Stimulated activated CD4-positive, alpha-beta T cell treated with anti-CD3 and anti-CD28 coated beads, TNF-alpha, amount 100 ng/mL, for 48 hours (primary cell): ENCODE results near the gene GNB4.

ENCODE experiments used
- DNase-seq, 3 donors: peaks; one replicate each; pipeline ENCODE4 v3.0.0-alpha.2; 2020; ENCODE audit warnings: low read depth in 3 of 3

Gene GNB4

DNA sequence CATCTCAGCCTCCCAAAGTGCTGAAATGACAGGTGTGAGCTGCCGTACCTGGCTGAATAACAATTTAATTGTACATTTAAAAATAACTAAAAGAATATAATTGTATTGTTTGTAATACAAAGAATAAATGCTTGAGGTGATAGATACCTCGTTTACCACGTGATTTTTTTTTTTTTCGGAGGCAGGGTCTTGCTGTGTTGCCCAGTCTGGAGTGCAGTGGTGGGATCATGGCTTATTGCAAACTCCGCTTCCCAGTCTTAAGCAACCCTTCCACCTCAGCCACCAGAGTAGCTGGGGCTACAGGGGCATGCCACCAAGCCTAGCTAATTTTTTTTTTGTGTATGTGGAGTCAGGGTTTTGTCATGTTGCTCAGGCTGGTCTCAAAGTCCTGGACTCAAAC is 87.9 kb downstream of the GNB4 start:
- DNase-seq = no peak

DNA sequence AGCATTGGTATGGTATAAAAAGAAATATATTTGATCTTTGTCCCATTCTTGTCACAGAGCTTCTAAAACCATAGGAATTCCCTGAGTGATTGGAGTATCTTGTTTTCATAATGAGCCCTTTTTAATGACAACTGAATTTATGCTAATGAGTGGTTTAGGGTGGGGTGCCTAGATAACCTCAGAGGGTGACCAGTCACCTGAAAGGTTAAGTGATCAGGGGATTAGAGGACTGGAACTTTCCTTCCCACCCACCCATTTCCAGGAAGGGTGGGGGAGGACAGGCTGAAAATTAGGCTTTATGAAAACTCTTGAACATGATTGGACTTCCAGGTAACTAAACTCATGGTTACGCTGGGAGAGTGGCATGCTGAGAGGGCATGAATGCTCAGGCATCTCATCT is 95.3 kb downstream of the GNB4 start:
- no peak for DNase-seq

DNA sequence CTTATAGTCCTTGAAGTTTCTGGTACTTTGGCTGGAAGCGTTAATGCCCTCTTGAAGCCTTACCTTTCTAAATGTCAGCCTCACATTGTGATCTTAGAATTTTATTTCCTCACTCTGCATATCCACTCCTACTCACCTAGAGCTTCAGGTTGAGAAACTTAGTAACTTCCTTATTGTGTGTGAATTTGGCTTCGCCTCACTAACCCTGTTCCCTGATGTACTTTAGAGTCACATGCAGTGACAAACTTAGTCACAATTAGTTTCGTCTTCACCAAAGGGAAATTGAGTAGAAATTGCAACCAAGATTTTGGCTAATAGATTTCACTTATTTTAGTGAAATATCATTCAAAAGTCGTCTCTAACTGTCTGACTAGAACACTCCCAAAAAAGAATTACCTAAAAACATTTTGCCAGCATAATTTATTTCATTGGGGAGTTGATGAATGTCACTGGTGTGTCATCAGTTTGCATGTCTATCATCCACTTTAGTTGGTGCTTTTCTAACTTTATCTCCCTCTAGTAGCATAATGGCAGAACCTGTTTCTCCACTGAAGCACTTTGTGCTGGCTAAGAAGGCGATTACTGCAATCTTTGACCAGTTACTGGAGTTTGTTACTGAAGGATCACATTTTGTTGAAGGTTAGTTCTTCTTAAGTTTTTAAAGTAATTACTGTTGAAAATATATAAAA is 102.8 kb downstream of the GNB4 start:
- DNase-seq = no peak

DNA sequence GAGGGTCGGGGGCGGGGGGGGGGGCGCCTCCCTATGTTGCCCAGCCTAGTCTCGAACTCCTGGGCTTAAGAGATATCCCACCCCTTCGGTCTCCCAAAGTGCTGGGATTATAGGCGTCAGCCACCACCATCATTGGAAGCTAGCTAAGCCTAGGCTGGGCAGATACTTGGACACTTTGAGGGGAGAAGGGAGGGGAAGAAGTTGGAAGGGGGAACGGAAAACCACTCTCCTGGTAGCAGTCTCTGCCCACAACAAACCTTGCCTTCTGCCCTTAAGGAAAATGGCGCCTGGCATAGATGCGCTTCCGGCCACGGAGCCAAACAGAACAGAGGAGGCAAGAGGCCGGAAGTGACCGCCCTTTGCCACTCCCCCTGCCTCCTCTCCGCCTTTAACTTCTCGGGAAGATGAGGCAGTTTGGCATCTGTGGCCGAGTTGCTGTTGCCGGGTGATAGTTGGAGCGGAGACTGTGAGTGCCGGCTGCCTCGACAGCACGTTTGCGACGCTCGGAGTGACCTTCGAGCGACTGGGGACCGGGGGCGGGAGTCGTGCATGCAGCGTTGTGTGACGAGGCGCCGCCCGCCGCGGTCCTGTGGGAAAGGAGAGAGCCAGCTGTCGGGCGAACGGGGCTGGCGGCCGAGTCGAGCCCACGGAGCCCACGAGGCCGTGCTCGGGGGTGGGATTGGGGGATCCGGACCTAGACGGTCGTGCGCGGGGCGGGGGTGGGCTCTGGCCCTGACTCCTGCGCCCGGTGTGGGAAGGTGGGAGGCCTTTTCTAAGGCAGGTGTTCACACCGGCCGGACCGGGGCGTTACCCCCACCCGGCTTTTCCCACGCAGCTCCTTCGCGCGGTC is 103.7 kb downstream of the GNB4 start, which contains the start of gene MFN1:
TSS of gene MFN1 (plus strand) at position 365 of the 850 bp plus-strand sequence. CDS start 1,143 bp downstream, outside the sequence.
- DNase-seq = peak; percentile 74 to 86 (median 79)
